Astrocyte (in vitro differentiated cells and primary cell): ENCODE data around the gene SUGT1. TPM values are rescaled to one million over a fixed set of nuclear protein-coding genes. Genes with fewer than 3 reads are reported as not detected.

Experiments
- DNase-seq: peaks from one replicate; pipeline ENCODE4 v3.0.0-alpha.2; 2010; ENCODE audit warnings: low read depth
- FAIRE-seq: peaks from 2 replicates; lab custom pipeline; 2011; peaks lifted over from hg19 to GRCh38; lab: Jason Lieb, UNC
- H2AFZ ChIP-seq: 2 replicates; pipeline ENCODE4 v1.6.0; 2012; ENCODE audit warnings: low read depth, low read length, inconsistent platforms
- H3K27ac ChIP-seq: 2 replicates; pipeline ENCODE4 v1.5.1; 2011; ENCODE audit warnings: low read depth, low read length, inconsistent platforms
- H3K27me3 ChIP-seq: 2 replicates; pipeline ENCODE4 v1.6.0; 2011; ENCODE audit warnings: low read length, inconsistent platforms; ENCODE audit not compliant: insufficient read depth
- H3K36me3 ChIP-seq: 2 replicates; pipeline ENCODE4 v1.5.1; 2011; ENCODE audit warnings: low read length, inconsistent platforms; ENCODE audit not compliant: insufficient read depth
- H3K4me1 ChIP-seq: 2 replicates; pipeline ENCODE4 v1.5.1; 2011; ENCODE audit warnings: low read length, inconsistent platforms; ENCODE audit not compliant: insufficient read depth
- H3K4me2 ChIP-seq: 2 replicates; pipeline ENCODE4 v1.6.0; 2012; ENCODE audit warnings: low read length, inconsistent platforms
- H3K4me3 ChIP-seq: 2 replicates; pipeline ENCODE4 v1.5.1; 2011; ENCODE audit warnings: low read depth, mild to moderate bottlenecking, low read length, inconsistent platforms; ENCODE audit not compliant: insufficient read depth
- H3K79me2 ChIP-seq: 2 replicates; pipeline ENCODE4 v1.6.0; 2012; ENCODE audit warnings: mild to moderate bottlenecking, low read length, inconsistent platforms; ENCODE audit not compliant: insufficient read depth
- H3K9ac ChIP-seq: 2 replicates; pipeline ENCODE4 v1.6.0; 2012; ENCODE audit warnings: mild to moderate bottlenecking, low read length, inconsistent platforms
- H3K9me3 ChIP-seq: 2 replicates; pipeline ENCODE4 v1.5.1; 2012; ENCODE audit warnings: low read depth, mild to moderate bottlenecking, low read length, inconsistent platforms; ENCODE audit not compliant: insufficient read depth
- H4K20me1 ChIP-seq: 2 replicates; pipeline ENCODE4 v1.6.0; 2012; ENCODE audit warnings: low read length, inconsistent platforms; ENCODE audit not compliant: insufficient read depth
- H3K27ac Mint-ChIP-seq: one replicate; pipeline ENCODE4 v1.8.0; 2021; ENCODE audit warnings: mild to moderate bottlenecking, mixed read lengths; ENCODE audit not compliant: unreplicated experiment
- H3K27me3 Mint-ChIP-seq: one replicate; pipeline ENCODE4 v1.8.0; 2021; ENCODE audit warnings: low read depth, mixed read lengths; ENCODE audit not compliant: unreplicated experiment
- H3K36me3 Mint-ChIP-seq: one replicate; pipeline ENCODE4 v1.8.0; 2021; ENCODE audit warnings: low read depth, mixed read lengths; ENCODE audit not compliant: unreplicated experiment
- H3K4me1 Mint-ChIP-seq: one replicate; pipeline ENCODE4 v1.8.0; 2021; ENCODE audit warnings: low read depth, mixed read lengths; ENCODE audit not compliant: unreplicated experiment
- H3K4me3 Mint-ChIP-seq: one replicate; pipeline ENCODE4 v1.8.0; 2021; ENCODE audit warnings: mild to moderate bottlenecking, moderate library complexity, mixed read lengths; ENCODE audit not compliant: unreplicated experiment
- H3K9me3 Mint-ChIP-seq: one replicate; pipeline ENCODE4 v1.8.0; 2021; ENCODE audit warnings: mild to moderate bottlenecking, mixed read lengths; ENCODE audit not compliant: unreplicated experiment
- CTCF ChIP-seq: IDR thresholded peaks from 2 replicates; pipeline ENCODE4 v1.5.1; 2011; ENCODE audit warnings: low read depth, mild to moderate bottlenecking, inconsistent platforms, low read length, moderate library complexity; ENCODE audit not compliant: insufficient read depth
- EZH2 ChIP-seq: IDR thresholded peaks from 2 replicates; pipeline ENCODE4 v1.6.1; 2012; ENCODE audit warnings: mild to moderate bottlenecking, low read length, inconsistent platforms; ENCODE audit not compliant: insufficient read depth
- total RNA-seq: library from RNA; stranded (reverse); gene quantifications from 2 replicates; pipeline ENCODE4 v1.2.1, GENCODE V29; 2021

Gene SUGT1
- total RNA-seq, 1 donor from 2014 or later, result 87.3 TPM

DNA sequence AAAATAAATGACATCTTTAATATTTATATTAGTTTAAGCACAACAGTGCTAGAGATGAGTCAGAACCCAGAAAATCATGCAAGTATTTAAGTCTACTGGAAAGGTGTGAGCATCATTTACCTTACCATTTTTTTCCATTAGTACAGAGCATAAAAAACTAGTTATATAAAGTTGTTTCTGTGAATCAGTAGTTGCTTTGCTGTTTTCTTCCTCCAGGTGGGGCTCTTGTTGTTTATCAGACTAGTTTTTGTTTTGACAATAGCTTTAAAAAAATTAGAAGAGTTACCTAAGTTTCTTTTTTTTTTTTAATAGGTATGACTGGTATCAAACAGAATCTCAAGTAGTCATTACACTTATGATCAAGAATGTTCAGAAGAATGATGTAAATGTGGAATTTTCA is 12.7 kb downstream of the SUGT1 start:
- Histone ChIP-seq H3K9me3 (no peaks in the 10 kb centered on the region), H3K4me2 (no peak overlapping the region), H2AFZ (no peak overlapping the region), H3K9ac (no peak overlapping the region), H3K4me1 (no peaks in the 10 kb centered on the region), H3K27me3 (no peaks in the 10 kb centered on the region), H3K4me3 (no peak overlapping the region), H3K79me2 (no peaks in the 10 kb centered on the region), H3K36me3 (peaks cover 38% of the 10 kb centered on the region), H4K20me1 (peaks cover 3% of the 10 kb centered on the region), H3K27ac (no peak overlapping the region)
- no peaks in the 10 kb centered on the region for H3K36me3 Mint-ChIP-seq
- no peak overlapping the region for H3K4me3 Mint-ChIP-seq
- H3K4me1 Mint-ChIP-seq, result no peaks in the 10 kb centered on the region
- H3K27ac Mint-ChIP-seq, result no peak overlapping the region
- FAIRE-seq (no peak), DNase-seq (no peak)
- peak; percentile 40 for TF ChIP-seq CTCF
- no peak for TF ChIP-seq EZH2
- H3K9me3 Mint-ChIP-seq, result no peaks in the 10 kb centered on the region
- no peaks in the 10 kb centered on the region for H3K27me3 Mint-ChIP-seq

DNA sequence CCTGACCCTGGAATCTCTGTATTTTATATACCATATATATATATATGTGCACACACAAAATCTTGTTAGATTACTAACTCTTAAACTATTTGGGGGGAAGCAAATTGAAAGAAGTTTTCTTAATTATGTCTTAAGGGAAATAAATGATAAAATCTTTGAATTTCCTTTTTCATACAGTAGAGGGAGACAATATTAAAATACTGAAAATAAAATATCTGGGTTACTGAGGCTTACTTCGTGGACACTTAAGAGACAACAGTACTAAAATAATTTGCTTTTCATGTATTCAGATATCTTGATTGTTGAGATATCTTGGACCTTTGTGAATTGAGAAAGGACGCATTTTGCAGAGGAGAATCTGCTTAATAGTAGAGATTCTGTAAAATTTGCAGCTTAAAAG is 17.0 kb downstream of the SUGT1 start:
- H3K27me3 ChIP-seq, result no peaks in the 10 kb centered on the region
- H3K4me1 Mint-ChIP-seq, result no peaks in the 10 kb centered on the region
- peaks cover 12% of the 10 kb centered on the region for H3K79me2 ChIP-seq
- no peak overlapping the region for H3K9ac ChIP-seq
- H2AFZ ChIP-seq, result no peak overlapping the region
- H3K9me3 Mint-ChIP-seq, result no peaks in the 10 kb centered on the region
- FAIRE-seq (no peak), DNase-seq (no peak)
- H3K36me3 Mint-ChIP-seq, result peaks cover 3% of the 10 kb centered on the region
- H3K4me3 Mint-ChIP-seq, result no peak overlapping the region
- H3K27ac Mint-ChIP-seq, result no peak overlapping the region
- no peak overlapping the region for H3K27ac ChIP-seq
- H3K36me3 ChIP-seq, result peaks cover 21% of the 10 kb centered on the region
- no peak for TF ChIP-seq EZH2
- TF ChIP-seq CTCF, result no peak
- H3K4me2 ChIP-seq, result no peak overlapping the region
- H4K20me1 ChIP-seq, result peaks cover 19% of the 10 kb centered on the region
- H3K27me3 Mint-ChIP-seq, result no peaks in the 10 kb centered on the region
- no peaks in the 10 kb centered on the region for H3K9me3 ChIP-seq
- H3K4me3 ChIP-seq, result no peak overlapping the region
- H3K4me1 ChIP-seq, result no peaks in the 10 kb centered on the region

DNA sequence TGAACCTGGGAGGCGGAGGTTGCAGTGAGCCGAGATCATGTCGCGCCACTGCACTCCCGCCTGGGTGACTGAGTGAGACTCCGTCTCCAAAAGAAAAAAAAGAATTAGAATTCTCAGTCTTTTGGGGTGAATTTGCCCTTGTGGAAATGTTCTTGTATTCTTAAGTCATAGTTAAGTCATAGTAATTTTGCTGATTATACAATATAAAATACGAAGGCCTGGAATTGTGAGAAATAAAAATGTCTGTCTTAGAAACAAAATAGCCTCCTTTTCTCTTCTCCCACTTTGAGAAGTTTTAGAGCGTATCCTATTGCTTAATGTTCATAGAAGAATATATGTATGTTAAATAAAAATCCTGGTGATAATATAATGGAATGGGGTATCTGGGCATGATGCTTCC is 18.1 kb downstream of the SUGT1 start:
- Histone ChIP-seq H3K79me2 (peaks cover 23% of the 10 kb centered on the region), H3K4me1 (no peaks in the 10 kb centered on the region), H3K27me3 (no peaks in the 10 kb centered on the region), H2AFZ (no peak overlapping the region), H3K4me2 (no peak overlapping the region), H3K9ac (no peak overlapping the region), H4K20me1 (peaks cover 29% of the 10 kb centered on the region), H3K4me3 (no peak overlapping the region), H3K27ac (no peak overlapping the region), H3K36me3 (peaks cover 17% of the 10 kb centered on the region), H3K9me3 (no peaks in the 10 kb centered on the region)
- Mint-ChIP-seq H3K4me1 (no peaks in the 10 kb centered on the region), H3K27me3 (no peaks in the 10 kb centered on the region), H3K9me3 (no peaks in the 10 kb centered on the region), H3K36me3 (peaks cover 3% of the 10 kb centered on the region), H3K4me3 (no peak overlapping the region), H3K27ac (no peak overlapping the region)
- DNase-seq (no peak), FAIRE-seq (no peak)
- TF ChIP-seq CTCF, result no peak
- TF ChIP-seq EZH2, result no peak
